HG03280 (cell line): ENCODE data around the gene TPGS1.

Experiments
- ATAC-seq: cut with Tn5 transposase; IDR thresholded peaks from one replicate; pipeline ENCODE4 v1.9.1; 2021; ENCODE audit warnings: mild to moderate bottlenecking, moderate library complexity; ENCODE audit not compliant: unreplicated experiment

Gene TPGS1

GRCh38 chr19:495081-495401 lies 12.3 kb upstream of the TPGS1 start:
- no peak for ATAC-seq

GRCh38 chr19:495402-496111 lies 11.7 kb upstream of the TPGS1 start:
- no peak for ATAC-seq

GRCh38 chr19:496112-496665 lies 11.1 kb upstream of the TPGS1 start, which contains the start of gene MADCAM1:
MADCAM1 (plus strand) TSS chr19:496486; CDS start chr19:496500, 14 bp downstream.
- ATAC-seq: no peak

GRCh38 chr19:496986-497385 lies 10.3 kb upstream of the TPGS1 start:
- ATAC-seq: no peak

- no peak for ATAC-seq
These were observed 9.8 kb upstream of the TPGS1 start for GRCh38 chr19:497491-497868.

GRCh38 chr19:497869-498510 lies 9.3 kb upstream of the TPGS1 start:
- no peak for ATAC-seq

- ATAC-seq: no peak
These were observed 8.8 kb upstream of the TPGS1 start for GRCh38 chr19:498511-498891.

- no peak for ATAC-seq
These were observed 8.2 kb upstream of the TPGS1 start for GRCh38 chr19:498977-499623.

- ATAC-seq: no peak
These were observed 5.7 kb upstream of the TPGS1 start for GRCh38 chr19:501646-502045.

GRCh38 chr19:504616-505015 lies 2.7 kb upstream of the TPGS1 start:
- no peak for ATAC-seq

- ATAC-seq: peak; percentile 65
These were observed 652 bp upstream of the TPGS1 start for GRCh38 chr19:506404-507285.

- no peak for ATAC-seq
These were observed 1.2 kb downstream of the TPGS1 start for GRCh38 chr19:508204-509150.

GRCh38 chr19:510606-511100 lies 3.4 kb downstream of the TPGS1 start:
- ATAC-seq: peak; percentile 26

- no peak for ATAC-seq
These were observed 4.0 kb downstream of the TPGS1 start for GRCh38 chr19:511101-511851.

- ATAC-seq: no peak
These were observed 5.5 kb downstream of the TPGS1 start for GRCh38 chr19:512547-513365.

GRCh38 chr19:513368-514165 lies 6.3 kb downstream of the TPGS1 start:
- ATAC-seq: no peak

GRCh38 chr19:514166-514663 lies 6.9 kb downstream of the TPGS1 start:
- ATAC-seq: no peak
